GM18511 (cell line): ENCODE data around the gene ACSF2.
A peak's percentile ranks its signal among the peaks of the same experiment; 100 is the strongest.

Experiments used
- ATAC-seq: cut with Tn5 transposase; IDR thresholded peaks from one replicate; pipeline ENCODE4 v1.9.1; 2021; ENCODE audit warnings: mild to moderate bottlenecking, moderate library complexity; ENCODE audit not compliant: unreplicated experiment

The ACSF2 gene

DNA sequence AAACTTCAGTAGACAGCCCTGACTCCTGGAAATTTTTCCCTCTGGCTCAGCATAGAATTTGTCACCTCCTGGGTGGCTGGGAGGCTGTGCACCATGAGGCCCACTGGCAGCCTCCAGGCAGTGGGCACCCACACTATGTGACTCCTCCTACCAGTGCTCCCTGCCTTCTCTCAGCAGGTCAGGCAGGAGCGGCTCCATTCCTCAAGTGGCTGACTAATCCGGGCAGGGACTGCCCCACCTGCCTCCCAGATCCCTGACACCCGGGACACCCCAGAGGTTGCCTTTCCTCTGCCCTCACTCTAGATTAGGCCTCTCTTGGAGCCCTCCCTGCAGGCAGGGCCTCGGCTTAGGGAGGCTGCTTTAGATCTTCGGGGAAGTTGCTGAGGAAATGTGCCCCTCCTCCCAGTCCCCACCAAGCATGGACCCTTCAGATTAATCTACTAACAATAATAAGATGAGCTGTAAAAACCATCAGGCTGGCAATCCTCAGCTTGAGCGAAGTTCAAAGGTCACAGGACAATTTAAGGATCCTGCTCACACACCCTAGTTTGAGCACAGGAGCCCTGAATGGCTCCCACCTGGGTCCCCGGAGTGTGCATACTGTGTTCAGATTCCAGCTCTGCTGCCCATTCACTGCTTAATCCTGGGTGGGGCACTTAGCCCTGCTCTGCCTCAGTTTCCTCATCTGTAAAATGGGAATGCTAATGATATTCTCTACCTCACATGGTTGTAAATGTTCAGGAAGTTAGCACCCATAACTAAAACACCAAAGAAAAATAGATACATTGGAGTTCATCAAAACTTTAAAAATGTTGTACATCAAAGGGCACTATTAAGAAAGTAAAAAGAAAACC lies 72.2 kb downstream of the ACSF2 start:
- no peak for ATAC-seq

DNA sequence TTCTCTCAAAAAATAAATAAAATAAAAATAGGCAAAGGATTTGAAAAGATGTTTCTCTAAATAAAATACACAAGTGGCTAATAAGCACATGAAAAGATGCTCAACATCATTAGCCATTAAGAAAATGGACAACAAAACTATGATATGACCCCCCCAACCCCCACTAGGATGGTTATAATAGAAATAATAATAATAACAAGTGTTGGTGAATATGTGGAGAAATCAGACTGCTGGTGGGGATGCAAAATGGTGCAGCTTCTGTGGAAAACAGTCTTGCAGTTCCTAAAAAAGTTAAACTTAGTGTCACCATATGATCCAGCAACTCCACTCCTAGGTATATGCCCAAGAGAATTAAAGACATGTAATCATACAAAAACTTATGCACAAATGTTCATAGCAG lies 73.3 kb downstream of the ACSF2 start:
- ATAC-seq, result no peak

DNA sequence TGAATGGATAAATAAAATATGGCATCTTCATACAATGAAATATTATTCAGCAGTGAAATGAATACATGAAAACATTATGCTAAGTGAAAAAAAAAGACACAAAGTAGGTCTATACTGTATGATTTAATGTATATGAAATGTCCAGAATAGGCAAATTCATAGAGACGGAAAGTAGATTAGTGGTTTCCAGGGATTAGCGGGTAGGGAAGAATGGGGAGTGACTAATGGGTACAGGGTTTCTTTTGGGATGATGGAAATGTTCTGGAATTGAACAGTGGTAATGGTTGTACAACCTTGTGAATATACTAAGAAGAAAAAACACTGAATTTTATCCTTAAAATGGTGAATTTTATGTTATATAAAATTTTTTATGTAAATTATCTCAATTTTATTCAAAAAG lies 73.7 kb downstream of the ACSF2 start:
- ATAC-seq, result no peak

DNA sequence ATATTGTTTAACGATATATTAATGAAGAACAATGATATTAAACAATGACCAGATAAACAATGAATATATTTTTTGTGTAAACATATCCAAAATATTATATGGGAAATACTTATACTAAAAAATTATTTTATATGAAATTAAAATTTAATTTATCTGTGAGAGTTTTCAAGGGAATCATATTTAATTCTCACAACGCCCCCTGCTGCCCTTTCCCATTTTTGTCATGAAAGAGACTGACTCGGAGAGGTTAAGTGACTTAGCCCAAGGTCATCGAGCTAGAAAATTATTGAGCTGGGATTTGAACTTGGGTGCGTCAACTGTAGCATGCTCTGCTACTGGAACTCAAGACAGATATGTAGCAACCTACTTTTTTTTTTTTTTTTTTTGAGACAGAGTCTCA lies 75.0 kb downstream of the ACSF2 start:
- no peak for ATAC-seq

- no peak for ATAC-seq
Measured at GRCh38 chr17:50502301-50502990, 76.4 kb downstream of the ACSF2 start.

DNA sequence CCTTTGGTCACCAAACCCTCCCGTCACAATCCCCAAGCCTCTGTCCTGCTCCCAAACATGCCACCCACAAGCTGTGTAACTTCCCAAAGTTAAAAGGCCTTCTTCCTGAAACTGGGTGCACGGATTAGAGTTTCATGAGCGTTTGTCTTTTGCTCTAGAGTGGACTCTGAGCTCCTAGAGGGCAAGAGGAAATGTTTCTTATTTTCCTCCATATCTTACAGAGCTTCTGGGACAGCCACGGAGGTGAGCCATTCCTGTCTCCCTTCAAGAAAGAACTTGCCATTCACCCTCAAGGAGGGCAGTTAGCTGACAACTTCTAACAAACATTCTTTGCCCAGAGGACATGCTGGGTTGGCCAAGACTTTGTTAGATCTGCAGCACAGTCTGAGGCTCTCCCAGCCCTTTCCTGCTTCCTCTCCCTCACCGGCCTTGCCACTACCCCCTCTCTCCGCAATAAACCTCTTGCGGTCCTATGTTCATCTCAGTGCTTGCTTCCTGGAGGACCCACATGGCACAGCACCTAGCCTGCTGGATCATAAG lies 79.6 kb downstream of the ACSF2 start:
- ATAC-seq, result no peak

GRCh38 chr17:50506298-50506697 lies 80.3 kb downstream of the ACSF2 start:
- no peak for ATAC-seq

DNA sequence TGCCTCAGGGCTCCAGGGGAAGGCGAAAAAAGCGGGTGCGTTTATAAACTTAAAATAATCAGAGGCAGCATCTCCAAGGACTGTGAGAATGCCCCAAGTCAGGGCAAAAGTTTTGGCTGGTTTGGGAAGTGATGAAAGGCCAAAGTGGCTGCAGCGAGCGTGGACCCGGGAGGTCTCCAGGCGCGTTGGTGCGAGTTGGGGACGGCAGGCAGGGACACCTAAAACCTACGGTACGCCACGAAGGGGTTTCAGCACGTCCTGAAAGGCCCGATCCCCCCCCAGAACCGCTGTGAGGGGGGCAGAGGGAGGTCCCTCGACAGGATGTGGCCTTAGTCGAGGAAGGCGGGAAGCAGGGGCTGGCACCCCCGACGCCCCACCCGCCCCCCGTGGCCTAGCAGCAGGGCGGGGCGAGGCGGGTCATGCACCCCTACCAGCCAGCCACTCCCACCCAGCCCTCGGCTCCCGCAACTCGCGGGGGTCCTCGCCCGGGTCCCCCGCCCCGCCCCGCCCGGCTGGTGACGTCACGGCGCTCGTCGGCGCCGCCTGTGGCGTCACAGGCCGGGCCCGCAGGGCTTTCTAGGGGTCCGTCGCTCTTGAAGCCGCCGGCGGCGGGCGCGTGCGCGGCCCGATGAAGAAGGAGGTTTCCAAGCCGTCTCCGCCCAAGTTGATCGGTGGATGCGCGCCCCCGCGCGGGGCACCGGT lies 82.0 kb downstream of the ACSF2 start, which contains the start of gene MYCBPAP:
TSS of gene MYCBPAP (plus strand) at position 569 of the 702 bp plus-strand sequence. CDS start 236 bp downstream, outside the sequence.
- ATAC-seq, result no peak

DNA sequence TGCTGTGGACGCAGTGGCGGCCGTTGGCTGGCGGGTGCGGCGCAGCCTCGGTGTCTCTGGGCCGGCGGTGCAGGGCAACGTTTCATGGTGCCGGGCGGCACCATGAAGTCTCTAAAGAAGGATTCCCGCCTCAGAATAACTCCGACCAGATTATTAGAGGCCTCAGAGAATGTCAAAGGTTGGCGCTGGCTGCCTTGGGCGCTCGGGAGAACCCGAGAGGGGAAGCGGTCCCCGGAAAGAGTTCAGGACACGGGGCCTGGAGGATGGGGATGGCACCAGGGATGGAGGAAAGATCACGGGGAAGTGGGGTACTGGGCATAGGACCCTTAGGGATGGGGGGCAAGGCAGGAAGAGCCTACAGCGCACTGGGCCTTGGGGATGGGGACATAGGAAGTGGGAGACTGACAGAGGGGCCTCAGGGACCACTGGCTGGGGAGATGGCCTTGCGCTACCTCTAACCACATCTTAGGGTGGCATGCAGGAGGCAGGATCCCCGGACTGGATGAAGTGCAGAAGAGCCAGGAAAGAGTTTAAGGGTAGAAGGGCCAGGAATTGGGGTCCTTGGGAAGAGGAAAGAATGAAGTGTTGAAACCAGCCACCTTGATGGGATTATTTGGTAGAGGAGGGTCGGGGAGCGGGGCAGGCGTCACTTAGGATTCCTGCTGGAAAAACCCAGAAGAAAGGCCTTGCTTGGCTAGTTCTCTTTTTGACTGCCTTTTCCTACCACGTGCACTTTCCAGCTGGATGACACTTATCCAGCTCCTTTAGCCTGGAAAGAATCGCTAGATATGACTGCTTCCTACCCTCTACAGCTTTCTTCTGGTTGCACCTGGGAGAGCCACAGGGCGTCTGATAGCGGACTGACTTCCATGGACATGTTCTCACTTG lies 82.8 kb downstream of the ACSF2 start:
- ATAC-seq, result no peak

GRCh38 chr17:50511058-50511457 lies 85.0 kb downstream of the ACSF2 start:
- peak; percentile 84 for ATAC-seq

GRCh38 chr17:50513495-50513894 lies 87.5 kb downstream of the ACSF2 start:
- ATAC-seq, result no peak

DNA sequence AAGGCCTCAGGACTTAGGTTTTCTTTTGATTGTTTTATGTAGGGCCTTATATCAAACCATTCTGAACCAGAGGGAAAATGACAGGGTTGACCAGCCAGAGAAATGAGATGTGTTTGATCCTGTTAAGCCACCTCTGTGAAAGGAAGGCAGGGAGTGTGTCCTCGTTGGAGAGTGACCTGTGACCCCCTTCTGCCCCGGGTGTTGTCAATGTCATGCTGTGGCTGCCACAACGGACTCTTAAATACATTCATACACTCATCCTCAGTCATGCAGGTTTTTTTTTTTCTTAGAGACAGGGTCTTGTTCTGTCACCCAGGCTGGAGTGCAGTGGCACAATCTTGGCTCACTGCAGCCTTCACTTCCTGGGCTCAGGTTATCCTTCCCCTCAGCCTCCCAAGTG lies 88.4 kb downstream of the ACSF2 start:
- no peak for ATAC-seq

- no peak for ATAC-seq
Measured at GRCh38 chr17:50514936-50515702, 89.1 kb downstream of the ACSF2 start.

- ATAC-seq, result no peak
Measured at GRCh38 chr17:50517011-50517410, 91.0 kb downstream of the ACSF2 start.

DNA sequence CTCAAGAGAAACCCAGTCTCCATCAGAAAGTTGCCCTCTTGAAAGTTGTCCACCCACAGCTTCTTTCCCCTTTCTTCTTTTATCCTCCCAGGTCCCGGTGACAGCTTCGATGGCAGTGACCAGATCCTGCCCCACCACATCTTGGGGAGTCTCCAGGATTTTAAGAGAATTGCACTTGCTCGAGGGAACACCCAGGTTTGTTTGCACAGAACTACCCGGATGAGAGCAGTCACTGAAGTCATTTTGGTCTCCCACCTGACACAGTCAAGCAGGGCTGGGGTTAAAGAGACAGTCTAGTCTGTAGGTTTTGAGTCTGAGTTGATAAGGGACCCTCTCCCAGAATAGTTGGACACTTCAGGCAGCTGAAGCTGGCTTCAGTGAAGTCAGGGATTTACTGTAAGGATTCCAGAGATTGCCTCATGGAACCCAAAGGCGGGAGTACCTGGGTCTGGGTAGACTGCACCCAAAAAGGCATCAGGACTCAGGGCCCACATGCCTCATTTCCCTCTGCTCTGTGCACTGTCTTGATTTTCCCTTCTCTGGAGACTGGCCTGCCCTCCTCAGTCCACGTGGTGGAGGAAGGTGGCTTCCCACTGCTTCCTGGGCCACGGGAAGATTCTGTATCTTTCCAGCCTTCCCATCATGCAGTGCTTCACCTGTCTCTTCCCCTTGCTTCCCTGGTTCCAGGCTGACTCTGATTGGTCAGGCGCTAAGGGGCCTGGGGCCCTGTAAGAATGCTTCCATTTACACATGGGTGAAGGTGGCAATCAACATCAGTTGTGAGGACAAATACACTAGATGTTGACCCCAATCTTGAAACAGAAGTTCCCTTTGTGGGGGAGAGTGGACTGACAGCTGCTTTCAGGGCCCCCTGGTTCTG lies 91.7 kb downstream of the ACSF2 start:
- ATAC-seq, result no peak

DNA sequence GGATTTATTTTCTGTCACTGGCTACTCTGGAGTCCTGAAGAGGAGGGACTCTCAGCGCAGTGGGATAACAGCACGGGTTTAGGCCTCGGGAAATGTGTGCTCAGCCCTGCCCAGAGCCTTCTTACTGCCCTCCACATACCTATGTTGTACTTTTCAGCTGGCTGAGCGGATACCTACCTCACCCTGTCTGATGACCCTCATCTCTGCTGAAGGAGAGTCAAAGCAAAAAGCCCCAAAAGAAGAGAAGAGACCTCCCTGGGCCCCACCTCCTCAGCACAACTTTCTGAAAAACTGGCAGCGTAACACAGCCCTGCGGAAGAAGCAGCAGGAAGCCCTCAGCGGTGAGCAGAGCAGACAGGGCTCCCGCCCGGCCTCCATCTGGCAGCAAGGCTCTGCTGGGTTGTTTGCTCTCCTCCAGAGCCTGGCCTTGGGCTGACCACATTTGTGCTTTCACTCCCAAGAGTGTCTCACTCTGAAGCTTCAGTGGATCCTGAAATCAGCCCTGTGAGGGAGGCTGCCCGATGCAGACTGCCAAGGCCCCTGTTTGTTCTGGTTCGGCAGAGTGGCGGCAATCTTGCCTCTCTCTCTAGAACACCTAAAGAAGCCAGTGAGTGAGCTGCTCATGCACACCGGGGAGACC lies 92.5 kb downstream of the ACSF2 start:
- no peak for ATAC-seq

GRCh38 chr17:50519141-50519834 lies 93.3 kb downstream of the ACSF2 start:
- ATAC-seq, result no peak

DNA sequence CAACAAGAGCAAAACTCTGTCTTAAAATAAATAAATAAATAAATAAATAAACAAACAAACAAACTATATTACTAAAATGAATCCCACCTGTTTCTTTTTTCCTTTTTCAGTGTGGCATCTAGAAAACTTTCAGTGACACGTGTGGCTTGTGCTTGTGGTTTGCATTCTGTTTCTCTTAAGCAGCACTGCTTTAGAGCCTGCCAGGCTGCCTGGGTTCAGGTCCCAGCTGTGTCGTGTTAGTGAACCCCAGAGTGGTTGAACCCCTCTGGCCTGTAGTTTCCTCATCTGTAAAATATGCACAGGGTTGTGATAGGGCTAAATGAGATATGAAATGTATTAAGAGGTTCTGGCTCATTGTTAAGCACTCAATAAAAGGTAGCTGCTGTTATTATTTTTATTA lies 94.5 kb downstream of the ACSF2 start:
- no peak for ATAC-seq
